GM18505 (cell line): ENCODE measurements around the gene SLC18B1.

Experiments used
- ATAC-seq: cut with Tn5 transposase; IDR thresholded peaks from one replicate; pipeline ENCODE4 v1.9.1; 2021; ENCODE audit not compliant: unreplicated experiment
- POLR2A ChIP-seq: IDR thresholded peaks from 4 replicates; pipeline ENCODE4 v1.6.1; 2011; ENCODE audit warnings: borderline replicate concordance; ENCODE audit not compliant: insufficient read depth, insufficient read length; ENCODE audit errors: extremely low read depth

The SLC18B1 gene

GRCh38 chr6:132746048-132746447, 52.4 kb downstream of the SLC18B1 start:
- TF ChIP-seq POLR2A = no peak
- ATAC-seq = no peak

- TF ChIP-seq POLR2A = no peak
- ATAC-seq = no peak
Observed at GRCh38 chr6:132742495-132742894, 55.9 kb downstream of the SLC18B1 start.

- no peak for ATAC-seq
- no peak for TF ChIP-seq POLR2A
Observed at GRCh38 chr6:132741281-132741680, 57.2 kb downstream of the SLC18B1 start.

GRCh38 chr6:132736239-132736638, 62.2 kb downstream of the SLC18B1 start:
- no peak for ATAC-seq
- TF ChIP-seq POLR2A = no peak

GRCh38 chr6:132734694-132735236, 63.7 kb downstream of the SLC18B1 start:
- ATAC-seq = no peak
- TF ChIP-seq POLR2A = no peak

GRCh38 chr6:132733814-132734213, 64.6 kb downstream of the SLC18B1 start:
- ATAC-seq = no peak

GRCh38 chr6:132733283-132733682, 65.2 kb downstream of the SLC18B1 start:
- no peak for ATAC-seq
- no peak for TF ChIP-seq POLR2A

More at GRCh38 chr6:132733814-132734213, 64.6 kb downstream of the SLC18B1 start:
- TF ChIP-seq POLR2A = no peak

GRCh38 chr6:132731086-132731485, 67.4 kb downstream of the SLC18B1 start:
- no peak for ATAC-seq

GRCh38 chr6:132730560-132730959, 67.9 kb downstream of the SLC18B1 start:
- no peak for ATAC-seq

More at GRCh38 chr6:132731086-132731485, 67.4 kb downstream of the SLC18B1 start:
- no peak for TF ChIP-seq POLR2A

GRCh38 chr6:132728616-132729015, 69.8 kb downstream of the SLC18B1 start:
- ATAC-seq = no peak
- no peak for TF ChIP-seq POLR2A

More at GRCh38 chr6:132730560-132730959, 67.9 kb downstream of the SLC18B1 start:
- TF ChIP-seq POLR2A = no peak

- no peak for TF ChIP-seq POLR2A
- no peak for ATAC-seq
Observed at GRCh38 chr6:132726608-132726975, 71.8 kb downstream of the SLC18B1 start.

- ATAC-seq = no peak
- TF ChIP-seq POLR2A = no peak
Observed at GRCh38 chr6:132725947-132726607, 72.4 kb downstream of the SLC18B1 start.

GRCh38 chr6:132725471-132725870, 73.0 kb downstream of the SLC18B1 start:
- no peak for ATAC-seq
- no peak for TF ChIP-seq POLR2A

GRCh38 chr6:132719736-132720448, 78.5 kb downstream of the SLC18B1 start:
- TF ChIP-seq POLR2A = no peak
- ATAC-seq = no peak
